GM12878 (cell line): ENCODE data around the gene SYNGR3. TPM values are rescaled to one million over a fixed set of nuclear protein-coding genes. Genes with fewer than 3 reads are reported as not detected.

ENCODE experiments used
- BACH1 ChIP-seq: fragments of 450-650 bp; IDR thresholded peaks from 2 replicates; pipeline ENCODE4 v1.6.1; 2017; ENCODE audit warnings: mild to moderate bottlenecking, borderline replicate concordance
- BHLHE40 ChIP-seq, 2 experiments: fragments of 450-650 bp in 1 of 2; IDR thresholded peaks; 2 replicates each; pipeline ENCODE4 v1.6.1; 2011 to 2017; ENCODE audit warnings: low read depth in 2 of 2, borderline replicate concordance in 1 of 2, improper control_type of control experiment in 1 of 2, low read length in 1 of 2, mild to moderate bottlenecking in 1 of 2
- CTCF ChIP-seq, 3 experiments: IDR thresholded peaks in 2 of 3; conservative IDR thresholded peaks in 1 of 3; 2 replicates each; pipeline ENCODE4 v1.5.1; 2011; ENCODE audit warnings: low read depth in 3 of 3, low read length in 3 of 3, mild to moderate bottlenecking in 3 of 3, control low read depth in 2 of 3, moderate library complexity in 2 of 3, inconsistent platforms in 1 of 3, mixed read lengths in 1 of 3; ENCODE audit not compliant: control insufficient read depth in 2 of 3, insufficient read depth in 1 of 3; ENCODE audit errors: extremely low read depth in 1 of 3
- FOS ChIP-seq: IDR thresholded peaks from 3 replicates; pipeline ENCODE4 v1.6.1; 2011; ENCODE audit warnings: borderline replicate concordance; ENCODE audit not compliant: insufficient read length; ENCODE audit errors: extremely low read depth
- GABPA ChIP-seq: IDR thresholded peaks from 2 replicates; pipeline ENCODE4 v1.6.1; 2014; ENCODE audit warnings: antibody characterized with exemption, low read depth, mild to moderate bottlenecking, inconsistent platforms
- HDAC2 ChIP-seq: fragments of 200-600 bp; sonication (generic); IDR thresholded peaks from 2 replicates; pipeline ENCODE4 v1.6.1; 2017
- IKZF2 ChIP-seq, 2 experiments: fragments of 450-650 bp; IDR thresholded peaks; 2 replicates each; pipeline ENCODE4 v1.6.1; 2017; ENCODE audit warnings: mild to moderate bottlenecking in 2 of 2, moderate library complexity in 2 of 2
- MXI1 ChIP-seq: fragments of 150-350 bp; IDR thresholded peaks from 2 replicates; pipeline ENCODE4 v1.6.1; 2011; ENCODE audit warnings: low read depth, mild to moderate bottlenecking, inconsistent platforms, low read length, improper control_type of control experiment
- NR2F1 ChIP-seq: fragments of 450-650 bp; conservative IDR thresholded peaks from 2 replicates; pipeline ENCODE4 v1.6.1; 2017; ENCODE audit warnings: mild to moderate bottlenecking
- PAX8 ChIP-seq: fragments of 450-650 bp; IDR thresholded peaks from 2 replicates; pipeline ENCODE4 v1.6.1; 2017; ENCODE audit warnings: mild to moderate bottlenecking, moderate library complexity
- PKNOX1 ChIP-seq: fragments of 450-650 bp; IDR thresholded peaks from 2 replicates; pipeline ENCODE4 v1.6.1; 2016; ENCODE audit warnings: mild to moderate bottlenecking
- RCOR1 ChIP-seq: conservative IDR thresholded peaks from 2 replicates; pipeline ENCODE4 v1.6.1; 2012; ENCODE audit warnings: low read depth, low read length, improper control_type of control experiment
- SIX5 ChIP-seq: IDR thresholded peaks from 2 replicates; pipeline ENCODE4 v1.6.1; 2011; ENCODE audit warnings: mild to moderate bottlenecking, low read depth, low read length, moderate library complexity; ENCODE audit not compliant: severe bottlenecking
- SKIL ChIP-seq: fragments of 450-650 bp; IDR thresholded peaks from 2 replicates; pipeline ENCODE4 v1.6.1; 2017; ENCODE audit warnings: mild to moderate bottlenecking, low read depth, inconsistent platforms; ENCODE audit not compliant: poor library complexity, severe bottlenecking
- SMAD1 ChIP-seq: fragments of 450-650 bp; IDR thresholded peaks from 2 replicates; pipeline ENCODE4 v1.6.1; 2018; ENCODE audit warnings: mild to moderate bottlenecking, low read depth; ENCODE audit not compliant: partially characterized antibody
- SMARCA5 ChIP-seq: fragments of 450-650 bp; IDR thresholded peaks from 2 replicates; pipeline ENCODE4 v1.6.1; 2017; ENCODE audit warnings: mild to moderate bottlenecking
- SUPT20H ChIP-seq: IDR thresholded peaks from 2 replicates; pipeline ENCODE4 v1.6.1; 2011; ENCODE audit warnings: low read depth, mild to moderate bottlenecking, low read length, moderate library complexity, borderline replicate concordance; ENCODE audit not compliant: control insufficient read depth
- YBX1 ChIP-seq: fragments of 450-650 bp; IDR thresholded peaks from 2 replicates; pipeline ENCODE4 v1.6.1; 2016; ENCODE audit warnings: antibody characterized with exemption
- ZBED1 ChIP-seq: IDR thresholded peaks from 2 replicates; pipeline ENCODE4 v1.6.1; 2016; ENCODE audit warnings: borderline replicate concordance
- ZNF622 ChIP-seq: fragments of 450-650 bp; IDR thresholded peaks from 2 replicates; pipeline ENCODE4 v1.6.1; 2017; ENCODE audit warnings: mild to moderate bottlenecking, inconsistent platforms
- ZNF687 ChIP-seq: fragments of 450-650 bp; IDR thresholded peaks from 2 replicates; pipeline ENCODE4 v1.6.1; 2017; ENCODE audit warnings: mild to moderate bottlenecking, moderate library complexity
- polyA plus RNA-seq, 11 experiments: library from polyadenylated mRNA; depleted of rRNA in 4 of 11; unstranded in 6 of 11; stranded (reverse) in 5 of 11; fragments of >200 nt; fragmentation: Nextera tagmentation in 4 of 11; fragmentation: Illumina TruSeq in 1 of 11; extraction: Ambion mirVana in 4 of 11; extraction: Trizol in 1 of 11; gene quantifications; 1 replicate in 1 of 11; 2 replicates in 10 of 11; pipeline versions ENCODE4 v1.2.1 to v1.2.3, GENCODE V29; 2011 to 2016; ENCODE audit warnings: inconsistent platforms in 2 of 11, missing spikeins in 2 of 11, low read depth in 1 of 11
- total RNA-seq, 4 experiments: library from RNA; depleted of rRNA in 3 of 4; stranded (reverse); fragments of >200 nt in 3 of 4; fragmentation: Illumina TruSeq in 1 of 4; extraction: Trizol in 1 of 4; gene quantifications; 2 replicates each; pipeline versions ENCODE4 v1.2.1 to v1.2.3, GENCODE V29; 2013 to 2021

Gene SYNGR3
- total and polyA plus RNA-seq, 10 of the 15 experiments (the other 5 are each of a cell fraction or from before 2014, with no cell fraction given): 1.2 to 18.1 (median 6.6) TPM

- TF ChIP-seq SKIL: no peak
- peak; percentile 61 for TF ChIP-seq ZNF687
- TF ChIP-seq CTCF (IDR thresholded peaks at IDR 0.05 in 2 of 3, conservative IDR thresholded peaks at IDR 0.05 in 1 of 3; ENCODE audit: control insufficient read depth in 2 of 3, extremely low read depth in 1 of 3, insufficient read depth in 1 of 3, low read depth in 3 of 3, low read length in 3 of 3): peak; percentile 66 to 91 (median 81)
- no peak for TF ChIP-seq ZNF622
- no peak for TF ChIP-seq HDAC2
- no peak for TF ChIP-seq ZBED1
- peak; percentile 72; the same call in 1 of the 2 replicates for TF ChIP-seq BACH1
- peak; percentile 93 for TF ChIP-seq NR2F1
- no peak for TF ChIP-seq FOS
- no peak for TF ChIP-seq SMAD1
- TF ChIP-seq SMARCA5: peak; percentile 90; the same call in 1 of the 2 replicates
- peak; percentile 24 to 72; a peak in 2 of 4 replicates for TF ChIP-seq BHLHE40 (IDR thresholded peaks at IDR 0.05; ENCODE audit: borderline replicate concordance in 1 of 2, low read depth in 2 of 2, low read length in 1 of 2)
- no peak for TF ChIP-seq PAX8
- no peak for TF ChIP-seq IKZF2 (IDR thresholded peaks at IDR 0.05)
- peak; percentile 57 for TF ChIP-seq MXI1
- no peak for TF ChIP-seq PKNOX1
- TF ChIP-seq RCOR1: no peak
- no peak for TF ChIP-seq GABPA
- no peak for TF ChIP-seq SUPT20H
- TF ChIP-seq YBX1: no peak
- peak; percentile 88 for TF ChIP-seq SIX5
Observed at GRCh38 chr16:1959269-1960039, 30.3 kb upstream of the SYNGR3 start, which contains the start of gene NDUFB10 (continued).
